ENCODE measurements around the gene CSNK2A2.

CSNK2A2 gene

DNA sequence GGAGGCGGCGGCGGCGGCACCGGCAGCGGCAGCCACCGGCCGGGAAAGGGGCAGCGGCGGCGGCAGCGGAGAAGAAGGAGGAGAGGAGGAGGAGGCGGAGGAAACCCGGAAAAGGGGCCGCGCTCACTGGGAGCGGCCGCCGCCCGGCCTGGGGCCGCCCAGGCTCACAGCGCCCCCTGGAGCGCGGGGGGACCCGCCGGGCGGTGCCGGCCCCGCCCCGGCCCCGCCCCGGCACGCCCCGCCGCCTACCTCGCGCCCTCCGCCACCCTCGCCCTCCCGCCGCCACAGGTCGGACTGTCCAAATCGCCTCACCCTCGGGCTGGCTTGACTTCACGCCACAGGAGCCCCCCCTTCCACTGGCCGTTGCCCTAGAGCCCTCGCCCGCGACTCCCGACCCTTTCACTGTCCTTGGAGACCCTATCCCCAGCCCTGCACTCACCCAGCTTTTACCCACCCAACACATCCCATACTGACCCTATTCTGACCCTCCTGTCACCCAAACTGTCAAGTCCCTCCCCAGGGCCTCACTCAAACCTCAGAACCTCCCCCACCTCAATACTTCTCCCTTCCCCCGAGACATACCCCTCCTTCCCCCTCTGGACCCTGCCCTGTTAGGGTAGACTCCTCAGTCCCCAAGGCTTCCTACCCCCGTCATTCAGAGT, at the start of gene CSNK2A2:
CSNK2A2 (minus strand) TSS at position 85 of the 662 bp plus-strand sequence. CDS start 370 bp downstream, outside the sequence.
- DNase-seq = peak; percentile 61

GRCh38 chr16:58243528-58244004, 45.7 kb upstream of the CSNK2A2 start:
- no peak for DNase-seq

GRCh38 chr16:58236831-58237230, 38.9 kb upstream of the CSNK2A2 start:
- DNase-seq = no peak

DNA sequence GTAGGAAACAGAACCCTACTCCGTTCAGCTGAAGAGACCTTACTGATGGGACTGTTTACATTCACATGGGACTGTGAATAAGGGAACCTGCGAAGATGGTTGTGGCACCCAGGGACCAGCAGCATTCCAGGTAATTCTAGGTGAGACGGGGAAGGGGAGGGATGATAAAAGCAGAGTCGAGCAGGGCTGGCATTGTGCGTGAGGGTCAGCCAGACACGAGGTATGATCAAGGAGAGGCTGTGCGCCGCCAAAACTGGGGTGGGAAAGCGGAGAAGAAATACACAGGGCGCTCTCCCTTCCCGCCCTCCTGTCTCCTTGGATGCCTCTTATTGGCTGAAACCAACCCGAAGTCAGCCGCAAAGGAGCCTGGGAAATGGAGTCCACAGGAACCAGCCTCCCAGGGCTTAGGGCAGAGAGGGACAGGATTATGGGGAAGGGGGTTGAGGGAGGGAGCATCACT, 38.4 kb upstream of the CSNK2A2 start:
- DNase-seq = peak; percentile 38

- no peak for DNase-seq
These were observed 37.8 kb upstream of the CSNK2A2 start for GRCh38 chr16:58235663-58236062.

DNA sequence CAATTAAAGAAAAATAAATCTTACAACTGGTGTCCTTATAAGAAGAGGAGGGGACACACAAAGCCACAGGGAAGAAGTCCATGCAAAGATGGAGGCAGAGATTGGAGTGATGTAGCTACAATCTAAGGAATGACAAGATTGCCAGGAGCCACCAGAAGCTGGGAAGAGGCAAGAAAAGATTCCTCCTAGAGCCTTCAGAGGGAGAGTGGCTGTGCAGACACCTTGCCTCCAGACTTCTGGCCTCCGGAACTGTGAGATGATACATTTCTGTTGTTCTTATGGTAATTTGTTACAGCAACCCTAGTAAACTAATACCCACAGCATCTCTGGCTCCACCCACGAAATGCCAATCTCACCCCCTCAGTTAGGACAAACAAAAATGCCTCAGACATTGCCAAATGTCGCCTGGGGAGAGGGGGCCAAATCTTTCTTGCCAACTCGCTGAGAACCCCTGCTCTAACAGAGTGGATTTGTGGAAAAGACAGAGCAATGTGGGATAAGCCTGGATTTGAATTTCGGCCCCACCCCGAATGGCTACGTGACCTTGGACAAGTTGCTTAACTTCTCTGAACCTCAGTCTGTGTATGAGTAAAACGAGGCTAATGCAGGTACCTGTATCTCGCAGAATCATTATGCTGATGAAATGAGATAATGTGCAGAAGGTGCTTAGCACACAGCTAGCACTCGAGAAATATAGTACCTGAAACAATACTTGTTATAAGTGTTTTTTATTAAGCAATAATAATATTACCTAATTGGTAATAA, 37.1 kb upstream of the CSNK2A2 start:
- DNase-seq = no peak

DNA sequence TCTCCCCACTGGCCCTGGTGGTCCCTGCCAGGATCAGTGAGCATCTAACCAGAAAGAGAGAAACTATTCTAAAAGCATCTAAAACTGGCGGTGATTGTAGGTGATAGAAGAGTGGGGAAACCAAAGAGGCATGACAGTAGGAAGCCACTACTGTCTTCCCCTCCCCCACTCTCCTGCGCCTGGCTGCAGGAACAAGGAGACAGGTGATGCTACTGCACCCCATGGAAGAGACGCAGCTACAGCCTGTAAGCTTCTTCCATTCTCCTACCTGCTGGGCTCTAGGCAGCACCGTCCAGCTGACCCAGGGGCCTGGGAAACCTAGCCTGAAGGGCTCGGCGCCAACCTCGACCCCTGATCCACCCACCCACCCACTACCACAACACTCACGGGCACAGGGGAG, 32.4 kb upstream of the CSNK2A2 start:
- DNase-seq = no peak

DNA sequence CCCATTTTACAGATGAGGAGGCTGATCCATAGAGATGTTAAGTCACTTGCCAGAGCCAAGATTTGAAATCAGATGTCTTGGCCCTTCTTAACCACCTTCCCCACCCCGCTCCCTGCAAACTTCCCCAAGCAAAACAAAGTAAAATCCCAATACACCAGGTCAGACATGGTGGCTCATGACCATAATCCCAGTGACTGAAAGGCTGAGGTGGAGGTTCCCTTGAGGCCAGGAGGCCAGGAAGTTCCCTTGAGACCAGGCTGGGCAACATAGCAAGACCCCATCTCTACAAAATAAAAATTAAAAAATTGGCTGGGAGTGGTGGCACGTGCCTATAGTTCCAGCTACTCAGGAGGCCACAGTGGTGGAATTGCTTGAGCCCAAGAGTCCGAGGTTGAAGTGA, 28.9 kb upstream of the CSNK2A2 start:
- no peak for DNase-seq

GRCh38 chr16:58225965-58226602, 28.2 kb upstream of the CSNK2A2 start:
- no peak for DNase-seq

- DNase-seq = no peak
These were observed 24.8 kb upstream of the CSNK2A2 start for GRCh38 chr16:58222532-58223316.

- no peak for DNase-seq
These were observed 21.5 kb upstream of the CSNK2A2 start for GRCh38 chr16:58219432-58219831.

GRCh38 chr16:58218786-58219185, 20.9 kb upstream of the CSNK2A2 start:
- no peak for DNase-seq

- no peak for DNase-seq
These were observed 19.5 kb upstream of the CSNK2A2 start for GRCh38 chr16:58217311-58217925.

DNA sequence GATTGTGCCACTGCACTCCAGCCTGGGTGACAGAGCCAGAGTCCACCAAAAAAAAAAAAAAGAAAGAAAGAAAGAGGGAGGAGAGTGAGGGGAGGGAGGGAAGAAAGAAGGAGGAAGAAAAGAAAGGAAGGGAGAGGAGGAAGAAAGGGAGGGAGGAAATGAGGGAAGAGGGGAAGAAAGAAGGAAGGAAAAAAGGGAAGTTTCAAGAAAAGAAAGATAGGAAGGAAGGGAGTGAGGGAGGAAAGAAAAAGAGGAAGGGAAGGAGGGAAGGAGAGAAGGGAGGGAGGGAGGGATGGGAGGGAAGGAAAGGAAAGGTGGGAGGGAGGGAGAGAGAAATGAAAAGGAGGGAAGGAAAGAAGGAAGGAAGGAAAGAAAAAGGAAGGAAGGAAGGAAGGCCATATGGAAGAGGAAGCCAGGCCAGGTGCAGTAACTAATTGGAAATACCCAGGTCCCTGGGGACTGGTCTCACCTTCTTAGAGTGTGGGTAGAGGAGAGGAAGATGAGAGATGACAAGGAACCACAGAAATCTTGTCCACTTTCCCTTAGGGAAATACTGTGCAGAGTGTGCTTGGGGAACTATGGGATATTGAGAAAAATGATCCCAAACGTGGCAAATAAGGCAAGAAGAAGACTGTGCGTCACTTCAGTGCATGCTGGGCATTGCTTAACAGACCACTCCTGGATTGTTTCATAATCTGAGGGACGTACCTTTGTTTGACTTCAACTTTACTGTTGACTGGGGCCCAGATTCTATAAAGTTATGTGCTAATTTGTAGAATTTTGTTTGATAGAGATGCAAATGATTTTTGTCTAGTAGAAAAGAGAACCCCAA, 15.1 kb upstream of the CSNK2A2 start:
- no peak for DNase-seq

GRCh38 chr16:58211846-58212245, 13.9 kb upstream of the CSNK2A2 start:
- no peak for DNase-seq

GRCh38 chr16:58211245-58211644, 13.3 kb upstream of the CSNK2A2 start:
- DNase-seq = no peak

DNA sequence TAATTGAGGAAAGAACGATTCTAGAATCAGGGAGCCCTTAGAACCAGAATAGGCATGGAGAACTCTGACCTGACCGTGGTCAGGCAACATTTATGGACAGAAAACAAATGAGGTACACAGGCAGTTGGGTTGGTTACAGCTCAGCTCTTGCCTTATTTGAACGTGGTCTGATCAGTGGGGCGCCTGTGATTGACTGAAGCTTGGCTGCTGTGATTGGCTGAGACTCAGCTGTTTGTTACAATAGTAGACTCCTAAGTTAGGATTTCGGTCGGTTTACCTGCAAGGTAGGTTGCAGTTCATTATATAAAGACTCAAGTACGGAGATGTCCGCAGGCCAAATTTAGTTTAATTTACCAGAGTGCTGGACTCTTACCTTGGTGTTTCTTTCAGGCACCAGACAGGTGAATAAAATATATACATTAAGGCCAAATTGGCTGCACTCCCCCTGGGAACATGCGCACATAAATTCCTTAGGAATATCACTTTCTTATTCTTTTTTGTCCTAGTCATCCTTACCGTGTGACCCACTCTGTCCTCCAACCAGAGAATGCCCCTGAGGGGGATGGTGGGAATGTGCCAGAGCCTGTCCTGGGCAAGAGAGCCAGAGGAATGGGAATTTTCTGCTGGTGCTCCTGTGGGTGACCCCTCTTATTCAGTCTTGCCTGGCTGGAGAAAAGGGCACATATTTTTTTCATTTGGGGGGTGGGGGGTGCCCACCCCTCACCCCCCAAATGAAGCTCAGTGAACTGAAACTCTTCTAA, 7.5 kb upstream of the CSNK2A2 start:
- DNase-seq = no peak

DNA sequence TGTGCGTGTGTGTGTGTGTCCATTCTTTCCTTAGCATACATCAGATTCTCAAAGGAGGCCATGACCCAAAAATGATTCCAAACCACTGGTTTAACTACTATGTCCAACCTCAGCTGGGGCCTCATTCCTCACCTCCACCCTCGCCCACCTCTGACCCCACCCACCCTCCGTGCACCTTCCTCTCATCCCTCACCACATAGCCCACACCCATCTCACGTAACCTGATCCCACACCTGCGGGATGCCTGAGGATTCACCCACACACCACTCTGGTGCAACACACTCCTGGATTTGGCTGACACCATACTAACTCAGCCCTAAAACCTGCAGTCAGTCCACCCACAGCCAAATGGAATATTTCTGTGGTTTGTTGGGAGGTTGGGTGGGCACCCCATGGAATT, 3.3 kb upstream of the CSNK2A2 start:
- no peak for DNase-seq

DNA sequence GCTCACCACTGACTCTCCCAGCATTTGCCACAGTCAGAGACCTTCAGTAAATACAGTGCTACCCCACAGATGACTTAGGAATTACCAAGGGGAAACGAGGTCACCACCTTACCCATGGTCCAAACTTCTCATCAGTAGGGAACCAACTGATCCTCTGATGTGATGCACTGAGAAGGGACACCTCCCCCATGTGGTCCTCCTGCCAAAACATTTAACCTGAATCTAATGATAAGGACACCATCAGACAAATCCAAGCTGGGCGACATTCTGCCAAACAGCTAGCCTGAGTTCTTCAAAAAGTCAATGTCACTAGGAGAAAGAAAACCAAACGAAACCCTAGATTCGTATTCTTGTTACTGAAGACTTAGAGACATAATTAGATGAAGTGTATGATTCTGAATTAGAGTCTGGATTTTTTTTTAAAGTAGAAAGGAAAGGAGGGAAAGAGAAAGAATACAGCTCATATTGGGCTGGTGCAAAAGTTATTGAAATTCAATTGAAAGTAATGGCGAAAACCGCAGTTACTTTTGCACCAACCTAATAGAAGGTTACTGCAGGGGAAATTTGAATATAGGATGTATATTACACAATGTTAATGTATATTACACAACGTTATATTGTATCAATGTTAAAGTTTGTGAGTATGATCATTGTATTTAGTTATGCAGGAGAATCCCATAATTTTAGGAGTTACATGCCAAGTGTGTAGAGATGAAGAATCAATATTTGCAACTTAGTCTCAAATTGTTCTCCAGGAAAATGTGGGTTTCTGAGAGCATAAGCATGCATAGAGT, 2.3 kb upstream of the CSNK2A2 start:
- DNase-seq = no peak
